NCI-H446 treated with DMSO at 0.1 percent for 48 hours (cell line): ENCODE data around the gene TNRC6B.
"Not testable (repeated sequence)": the region's sequence is repeated elsewhere in the genome, so short reads cannot be mapped to it uniquely, and the experiment has no call there.

Experiments
- DNase-seq: peaks from one replicate; lab custom pipeline; 2025; lab: John Stamatoyannopoulos, UW

Gene TNRC6B

GRCh38 chr22:40289991-40290459, 112.3 kb downstream of the TNRC6B start:
- no peak for DNase-seq

GRCh38 chr22:40290516-40290915, 112.8 kb downstream of the TNRC6B start:
- no peak for DNase-seq

GRCh38 chr22:40294696-40295095, 117.0 kb downstream of the TNRC6B start:
- DNase-seq, result no peak

- no peak for DNase-seq
These were observed 122.6 kb downstream of the TNRC6B start for GRCh38 chr22:40300316-40300715.

GRCh38 chr22:40300884-40301672, 123.4 kb downstream of the TNRC6B start:
- no peak for DNase-seq

GRCh38 chr22:40302149-40302548, 124.4 kb downstream of the TNRC6B start:
- no peak for DNase-seq

GRCh38 chr22:40305625-40306024, 127.9 kb downstream of the TNRC6B start:
- DNase-seq, result no peak

GRCh38 chr22:40308999-40309573, 131.4 kb downstream of the TNRC6B start:
- DNase-seq, result no peak

GRCh38 chr22:40309631-40310030, 131.9 kb downstream of the TNRC6B start:
- no peak for DNase-seq

GRCh38 chr22:40310081-40310767, 132.5 kb downstream of the TNRC6B start:
- DNase-seq, result no peak

GRCh38 chr22:40310768-40311120, 133.0 kb downstream of the TNRC6B start:
- no peak for DNase-seq

GRCh38 chr22:40311646-40312045, 133.9 kb downstream of the TNRC6B start:
- not testable (repeated sequence) for DNase-seq

GRCh38 chr22:40312050-40312449, 134.3 kb downstream of the TNRC6B start:
- no peak for DNase-seq

GRCh38 chr22:40313007-40313406, 135.3 kb downstream of the TNRC6B start:
- no peak for DNase-seq

GRCh38 chr22:40314041-40314440, 136.3 kb downstream of the TNRC6B start:
- no peak for DNase-seq

GRCh38 chr22:40320687-40321086, 143.0 kb downstream of the TNRC6B start:
- DNase-seq, result no peak

GRCh38 chr22:40322021-40322420, 144.3 kb downstream of the TNRC6B start:
- DNase-seq, result no peak

GRCh38 chr22:40322818-40323447, 145.2 kb downstream of the TNRC6B start:
- no peak for DNase-seq

- DNase-seq, result no peak
These were observed 146.0 kb downstream of the TNRC6B start for GRCh38 chr22:40323681-40324171.

GRCh38 chr22:40324468-40325305, 147.0 kb downstream of the TNRC6B start:
- no peak for DNase-seq

GRCh38 chr22:40325315-40325714, 147.6 kb downstream of the TNRC6B start:
- no peak for DNase-seq
